Hepatocyte (in vitro differentiated cells): ENCODE results near the gene RCOR3.

Source experiments
- EZH2 ChIP-seq: fragments of 200-600 bp; sonication (generic); IDR thresholded peaks from 2 replicates; pipeline ENCODE4 v1.6.1; 2016; ENCODE audit warnings: antibody characterized with exemption, mild to moderate bottlenecking, borderline replicate concordance
- TF ChIP-seq, protein P1 (sequence below): fragments of 200-600 bp; sonication (generic); IDR thresholded peaks from 2 replicates; pipeline ENCODE4 v1.5.1; 2016; ENCODE audit warnings: antibody characterized with exemption, mild to moderate bottlenecking; ENCODE audit not compliant: poor library complexity

- TF ChIP-seq, protein P1, sequence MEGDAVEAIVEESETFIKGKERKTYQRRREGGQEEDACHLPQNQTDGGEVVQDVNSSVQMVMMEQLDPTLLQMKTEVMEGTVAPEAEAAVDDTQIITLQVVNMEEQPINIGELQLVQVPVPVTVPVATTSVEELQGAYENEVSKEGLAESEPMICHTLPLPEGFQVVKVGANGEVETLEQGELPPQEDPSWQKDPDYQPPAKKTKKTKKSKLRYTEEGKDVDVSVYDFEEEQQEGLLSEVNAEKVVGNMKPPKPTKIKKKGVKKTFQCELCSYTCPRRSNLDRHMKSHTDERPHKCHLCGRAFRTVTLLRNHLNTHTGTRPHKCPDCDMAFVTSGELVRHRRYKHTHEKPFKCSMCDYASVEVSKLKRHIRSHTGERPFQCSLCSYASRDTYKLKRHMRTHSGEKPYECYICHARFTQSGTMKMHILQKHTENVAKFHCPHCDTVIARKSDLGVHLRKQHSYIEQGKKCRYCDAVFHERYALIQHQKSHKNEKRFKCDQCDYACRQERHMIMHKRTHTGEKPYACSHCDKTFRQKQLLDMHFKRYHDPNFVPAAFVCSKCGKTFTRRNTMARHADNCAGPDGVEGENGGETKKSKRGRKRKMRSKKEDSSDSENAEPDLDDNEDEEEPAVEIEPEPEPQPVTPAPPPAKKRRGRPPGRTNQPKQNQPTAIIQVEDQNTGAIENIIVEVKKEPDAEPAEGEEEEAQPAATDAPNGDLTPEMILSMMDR, result no peak
- no peak for TF ChIP-seq EZH2
These were observed 27.3 kb upstream of the RCOR3 start for GRCh38 chr1:211231873-211232272.
